HG02981 (cell line): ENCODE measurements around the gene DLX2.

Experiments
- ATAC-seq: cut with Tn5 transposase; IDR thresholded peaks from one replicate; pipeline ENCODE4 v1.9.1; 2021; ENCODE audit warnings: mild to moderate bottlenecking, moderate library complexity; ENCODE audit not compliant: unreplicated experiment

Gene DLX2

GRCh38 chr2:172094294-172095145, 8.2 kb downstream of the DLX2 start:
- no peak for ATAC-seq

GRCh38 chr2:172093416-172094293, 9.0 kb downstream of the DLX2 start:
- ATAC-seq: no peak

GRCh38 chr2:172092716-172093415, 9.8 kb downstream of the DLX2 start:
- ATAC-seq: no peak

GRCh38 chr2:172091761-172092566, 10.7 kb downstream of the DLX2 start:
- no peak for ATAC-seq

- ATAC-seq: no peak
Measured at GRCh38 chr2:172091000-172091641, 11.6 kb downstream of the DLX2 start.

GRCh38 chr2:172090044-172090961, 12.4 kb downstream of the DLX2 start:
- no peak for ATAC-seq

- no peak for ATAC-seq
Measured at GRCh38 chr2:172089633-172090032, 13.1 kb downstream of the DLX2 start.

- ATAC-seq: no peak
Measured at GRCh38 chr2:172089005-172089504, 13.6 kb downstream of the DLX2 start.

- no peak for ATAC-seq
Measured at GRCh38 chr2:172088245-172089004, 14.3 kb downstream of the DLX2 start.

- ATAC-seq: no peak
Measured at GRCh38 chr2:172087780-172088244, 14.9 kb downstream of the DLX2 start.

GRCh38 chr2:172087207-172087779, 15.4 kb downstream of the DLX2 start:
- ATAC-seq: no peak

- ATAC-seq: no peak
Measured at GRCh38 chr2:172086241-172087206, 16.2 kb downstream of the DLX2 start.

- peak; percentile 13 for ATAC-seq
Measured at GRCh38 chr2:172085460-172086159, 17.1 kb downstream of the DLX2 start, which contains the start of gene DLX1. Gene DLX1, plus strand, starts transcription at chr2:172085507. Its CDS starts 171 bp downstream, at chr2:172085678.

GRCh38 chr2:172084645-172085459, 17.8 kb downstream of the DLX2 start:
- peak; percentile 88 for ATAC-seq

- ATAC-seq: no peak
Measured at GRCh38 chr2:172084395-172084644, 18.4 kb downstream of the DLX2 start.
